ENCODE measurements around the gene PDGFA.

Gene PDGFA

GRCh38 chr7:485188-486081 lies 34.2 kb downstream of the PDGFA start:
- DNase-seq = no peak

- no peak for DNase-seq
Measured at GRCh38 chr7:484356-485101, 35.1 kb downstream of the PDGFA start.

DNA sequence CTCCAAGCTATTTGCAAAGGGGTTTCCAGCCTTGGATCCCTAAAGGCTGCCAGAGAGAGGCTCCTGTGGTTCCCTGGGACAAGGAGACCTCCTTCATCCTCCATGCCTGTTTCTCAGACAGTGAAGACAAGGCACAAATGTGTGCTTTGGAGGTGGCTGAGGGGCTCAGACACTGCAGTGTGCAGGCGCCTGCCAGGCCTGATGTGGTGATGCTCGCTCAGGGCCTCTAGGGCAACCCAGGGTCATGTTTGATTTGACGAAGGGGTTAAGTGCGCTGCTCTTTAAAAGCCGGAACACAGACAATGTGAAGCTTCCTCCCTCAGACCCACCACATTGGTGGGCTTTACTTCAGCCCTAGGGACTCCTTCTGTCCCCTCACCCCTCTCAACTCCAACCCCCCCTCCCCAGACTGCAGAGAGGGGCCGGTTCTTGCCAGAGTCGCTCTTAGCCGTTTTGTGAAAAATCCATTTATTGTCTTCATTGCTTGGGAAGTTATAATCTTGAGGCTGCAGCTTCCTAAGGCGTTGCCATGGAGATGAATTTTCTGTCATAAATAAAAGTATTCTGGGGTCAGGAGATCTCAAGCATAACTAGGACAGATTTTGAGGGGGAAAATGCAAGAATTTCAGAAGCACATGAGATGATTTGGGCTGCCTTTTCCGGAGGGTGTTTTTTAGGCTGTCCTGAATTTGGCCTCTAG lies 35.8 kb downstream of the PDGFA start:
- DNase-seq = no peak

DNA sequence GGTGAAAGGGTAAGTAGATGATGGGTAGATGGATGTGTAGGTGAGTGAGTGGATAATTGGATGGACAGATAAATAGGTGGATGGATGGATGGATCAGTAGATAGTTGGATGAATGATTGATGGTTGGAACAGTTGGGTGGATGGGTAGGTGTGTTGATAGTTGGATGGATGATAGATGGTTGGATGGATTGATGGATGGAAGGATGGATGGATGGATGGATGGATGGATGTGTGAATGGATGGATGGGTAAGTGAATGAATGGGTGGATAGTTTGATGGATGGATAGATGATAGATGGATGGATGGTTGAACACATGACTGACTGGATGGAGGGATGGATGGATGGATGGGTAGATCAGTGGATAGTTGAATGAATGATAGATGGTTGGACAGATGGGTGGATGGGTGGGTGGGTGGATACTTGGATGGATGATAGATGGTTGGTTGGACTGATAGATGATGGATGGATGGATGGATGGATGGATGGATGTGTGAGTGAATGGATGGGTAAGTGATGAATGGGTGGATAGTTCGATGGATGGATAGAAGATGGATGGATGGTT lies 37.0 kb downstream of the PDGFA start:
- DNase-seq = no peak

DNA sequence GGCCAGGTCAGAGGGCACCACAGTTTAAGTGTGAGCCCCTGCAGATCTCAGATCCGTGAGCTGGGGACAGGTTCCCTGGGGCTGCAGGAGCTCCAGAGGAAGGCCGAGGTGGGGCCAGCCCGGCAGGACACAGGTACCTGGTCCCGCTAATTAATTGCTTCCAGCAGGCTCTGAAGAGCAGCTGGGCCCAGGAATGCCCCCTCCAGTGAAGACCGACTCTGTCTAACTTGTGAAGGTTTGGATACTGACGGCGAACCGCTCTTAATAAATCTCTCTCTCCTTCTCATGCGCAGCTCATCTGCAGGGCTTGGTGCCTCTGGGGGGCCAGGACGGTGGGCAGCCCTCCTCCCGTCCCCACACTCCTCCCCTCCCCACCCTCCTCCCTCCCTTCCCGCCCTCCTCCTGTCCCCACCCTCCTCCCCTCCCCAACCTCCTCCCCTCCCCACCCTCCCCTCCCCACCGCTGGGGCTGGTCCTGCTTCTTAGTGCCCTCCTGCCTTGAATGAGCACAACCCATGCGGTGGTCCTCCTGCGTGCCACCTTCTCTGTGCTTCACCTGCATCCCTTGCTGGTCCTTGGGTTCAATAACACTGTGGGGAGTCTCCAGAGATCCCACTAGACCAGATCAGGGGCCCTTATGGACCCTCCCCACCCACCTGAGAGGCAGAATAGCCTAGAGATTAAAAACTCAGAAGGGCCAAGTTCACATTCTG lies 38.3 kb downstream of the PDGFA start:
- DNase-seq = no peak

DNA sequence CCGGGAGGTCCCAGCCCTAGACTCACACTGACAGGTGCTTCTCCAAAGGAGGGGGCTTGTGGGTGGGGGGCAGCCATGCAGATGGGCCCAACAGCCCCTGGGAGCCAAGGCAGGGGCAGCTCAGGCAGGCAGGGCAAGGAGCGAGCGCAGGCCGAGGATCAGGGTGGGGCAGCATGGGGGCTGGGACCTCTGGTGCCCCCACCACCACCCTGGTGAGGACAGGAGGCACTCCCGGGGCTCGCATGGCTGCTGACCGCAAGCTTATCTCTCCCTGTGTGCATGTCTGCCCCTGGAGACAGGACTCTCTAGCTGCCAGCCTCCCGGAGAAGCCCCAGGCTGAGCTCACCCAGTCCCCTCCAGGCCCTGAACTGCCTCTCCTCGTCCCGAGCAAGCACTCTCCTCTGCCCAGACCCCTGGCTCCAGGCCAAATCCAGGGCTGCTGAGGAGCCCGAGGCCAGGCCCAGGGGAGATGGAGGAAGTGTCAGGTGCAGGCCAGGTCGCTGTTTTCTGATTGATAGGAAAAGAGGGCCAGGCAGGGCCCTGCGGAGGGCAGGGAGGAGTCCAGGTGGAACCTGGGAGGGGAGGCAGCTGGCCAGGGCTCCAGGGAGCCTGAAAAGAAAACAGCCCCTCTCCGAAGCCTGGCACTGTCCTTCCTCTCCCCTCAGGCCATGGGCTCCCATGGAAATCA lies 39.0 kb downstream of the PDGFA start:
- no peak for DNase-seq

GRCh38 chr7:479948-480499 lies 39.6 kb downstream of the PDGFA start:
- no peak for DNase-seq

GRCh38 chr7:479115-479947 lies 40.3 kb downstream of the PDGFA start:
- no peak for DNase-seq

GRCh38 chr7:477626-478220 lies 41.9 kb downstream of the PDGFA start:
- no peak for DNase-seq

DNA sequence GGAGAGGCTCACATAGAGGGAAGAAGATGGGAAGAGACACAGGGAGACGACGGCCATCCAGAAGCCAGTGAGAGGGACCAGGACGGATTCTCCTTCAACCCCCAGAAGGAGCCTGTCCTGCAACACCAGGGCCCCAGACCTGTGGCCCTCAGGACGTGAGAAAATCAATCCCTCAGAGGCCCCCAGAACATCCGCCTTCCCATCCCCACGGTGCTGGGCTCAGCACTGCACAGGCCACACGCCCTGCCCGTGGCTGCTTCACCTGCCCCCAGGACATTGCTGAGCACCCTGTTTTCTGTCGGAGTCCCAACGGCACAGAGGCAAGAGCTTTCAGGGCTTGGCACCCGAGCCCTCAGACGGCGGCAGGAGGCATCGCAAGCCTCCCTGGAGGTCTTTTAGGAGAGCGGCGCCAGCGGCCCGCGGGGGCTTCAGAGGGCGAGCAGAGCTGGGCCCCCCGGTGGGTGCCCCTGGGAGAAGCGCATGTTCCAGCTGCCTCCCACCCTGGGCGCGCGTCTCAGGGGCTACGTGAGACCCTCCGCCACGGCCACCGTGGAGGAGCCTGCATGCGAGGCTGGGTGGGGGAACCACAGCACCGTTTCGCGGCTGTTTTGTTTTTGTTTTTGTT lies 42.8 kb downstream of the PDGFA start:
- DNase-seq = no peak

DNA sequence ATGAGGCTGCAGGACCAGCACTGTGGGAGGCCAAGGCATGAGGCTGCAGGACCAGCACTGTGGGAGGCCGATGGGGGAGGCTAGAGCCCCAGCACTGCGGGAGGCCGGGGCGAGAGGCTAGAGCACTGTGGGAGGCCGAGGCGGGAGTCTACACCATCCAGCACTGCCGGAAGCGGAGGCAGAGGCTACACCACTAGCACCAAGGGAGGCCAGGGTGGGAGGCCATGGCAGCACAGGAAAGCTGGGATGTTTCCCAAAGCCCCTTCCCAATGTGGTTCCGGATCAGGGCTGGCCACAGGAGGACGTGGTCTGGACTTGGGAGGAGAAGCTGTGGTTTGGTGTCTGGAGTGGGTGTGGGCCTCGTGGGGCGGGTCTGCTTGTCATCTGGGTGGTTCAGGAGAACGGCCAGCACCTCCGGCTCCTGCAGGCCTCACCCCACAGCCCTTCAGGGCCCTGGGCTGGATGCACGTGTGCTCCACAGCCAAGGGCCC lies 43.6 kb downstream of the PDGFA start:
- no peak for DNase-seq

- no peak for DNase-seq
Measured at GRCh38 chr7:475425-475728, 44.3 kb downstream of the PDGFA start.

DNA sequence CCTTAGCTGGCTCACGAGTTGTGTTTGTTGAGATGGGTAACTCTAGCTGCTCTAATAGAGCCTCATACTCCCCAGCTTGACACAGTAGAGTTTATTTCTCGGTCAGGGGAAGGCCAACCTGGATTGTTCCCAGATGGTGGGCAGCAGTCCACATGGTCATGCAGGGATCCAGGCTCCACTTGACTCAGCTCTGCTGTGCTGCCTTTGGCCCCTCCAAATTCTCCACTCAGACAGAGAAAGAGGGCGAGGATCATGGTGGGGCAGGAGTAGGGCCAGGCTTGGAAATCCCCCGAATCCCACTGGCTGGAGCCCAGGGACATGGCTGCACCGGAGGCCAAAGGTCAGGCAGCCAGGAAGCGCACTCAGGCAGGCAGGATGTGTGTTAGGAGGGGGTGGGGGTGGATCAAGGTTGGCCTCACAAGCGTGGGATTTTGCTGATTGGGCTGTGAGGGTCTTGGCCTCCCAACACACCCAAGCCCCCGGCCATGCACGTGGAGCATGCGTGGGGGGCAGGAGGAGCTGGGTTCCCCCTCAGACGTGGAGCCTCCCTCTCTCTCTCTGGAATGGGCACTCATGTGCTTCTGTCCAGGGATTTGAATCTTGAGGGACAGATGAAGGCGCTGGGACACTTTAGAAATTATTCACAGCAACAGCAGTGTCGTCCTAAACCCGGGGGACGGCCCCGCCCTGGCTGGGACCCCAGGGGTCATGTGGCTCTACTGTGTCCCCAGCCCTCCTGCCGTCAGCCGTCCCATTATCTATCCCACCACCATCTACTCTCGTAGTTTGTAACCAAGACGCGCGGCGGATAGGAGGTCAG lies 44.8 kb downstream of the PDGFA start:
- DNase-seq = no peak

- no peak for DNase-seq
Measured at GRCh38 chr7:473870-474604, 45.6 kb downstream of the PDGFA start.

- DNase-seq = no peak
Measured at GRCh38 chr7:473211-473734, 46.4 kb downstream of the PDGFA start.

GRCh38 chr7:472640-472957 lies 47.0 kb downstream of the PDGFA start:
- no peak for DNase-seq

- no peak for DNase-seq
Measured at GRCh38 chr7:471866-472639, 47.6 kb downstream of the PDGFA start.

Measured in SHP77 treated with DMSO at 0.1 percent for 48 hours (cell line).